HG02623 (cell line): Measurements from ENCODE around the gene FRG2B.
"Not testable (repeated sequence)": the region's sequence is repeated elsewhere in the genome, so short reads cannot be mapped to it uniquely, and the experiment has no call there.

Experiments
- ATAC-seq: cut with Tn5 transposase; IDR thresholded peaks from one replicate; pipeline ENCODE4 v1.9.1; 2021; ENCODE audit warnings: moderate library complexity; ENCODE audit not compliant: unreplicated experiment

FRG2B gene

DNA sequence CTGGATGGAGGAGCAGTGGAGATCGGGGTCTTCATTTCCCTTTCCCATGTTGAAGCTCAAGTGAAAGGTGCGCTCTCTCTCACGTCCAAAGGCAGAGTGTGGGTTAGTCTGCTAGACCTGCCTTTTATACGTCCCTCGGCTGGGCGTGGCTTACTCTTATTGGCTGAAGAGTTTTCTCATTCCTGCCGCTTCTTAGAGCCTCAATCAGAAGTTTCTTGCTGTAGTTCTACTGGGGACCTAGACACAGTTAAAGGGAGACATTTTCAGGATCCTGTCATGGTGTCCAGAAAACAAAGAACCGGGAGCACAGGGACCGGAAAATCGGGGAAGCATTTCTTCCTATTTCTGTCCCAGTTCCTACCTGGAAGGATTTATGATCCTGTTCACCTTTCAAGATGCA is at the start of gene FRG2B:
Gene FRG2B, minus strand, starts transcription at position 101 of the 400 bp plus-strand sequence. Its CDS starts 53 bp downstream, at position 48.
- ATAC-seq: not testable (repeated sequence)

DNA sequence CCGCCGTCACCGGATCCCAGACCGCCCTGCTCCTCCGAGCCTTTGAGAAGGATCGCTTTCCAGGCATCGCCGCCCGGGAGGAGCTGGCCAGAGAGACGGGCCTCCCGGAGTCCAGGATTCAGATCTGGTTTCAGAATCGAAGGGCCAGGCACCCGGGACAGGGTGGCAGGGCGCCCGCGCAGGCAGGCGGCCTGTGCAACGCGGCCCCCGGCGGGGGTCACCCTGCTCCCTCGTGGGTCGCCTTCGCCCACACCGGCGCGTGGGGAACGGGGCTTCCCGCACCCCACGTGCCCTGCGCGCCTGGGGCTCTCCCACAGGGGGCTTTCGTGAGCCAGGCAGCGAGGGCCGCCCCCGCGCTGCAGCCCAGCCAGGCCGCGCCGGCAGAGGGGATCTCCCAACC is 40.9 kb upstream of the FRG2B start:
- ATAC-seq: not testable (repeated sequence)

DNA sequence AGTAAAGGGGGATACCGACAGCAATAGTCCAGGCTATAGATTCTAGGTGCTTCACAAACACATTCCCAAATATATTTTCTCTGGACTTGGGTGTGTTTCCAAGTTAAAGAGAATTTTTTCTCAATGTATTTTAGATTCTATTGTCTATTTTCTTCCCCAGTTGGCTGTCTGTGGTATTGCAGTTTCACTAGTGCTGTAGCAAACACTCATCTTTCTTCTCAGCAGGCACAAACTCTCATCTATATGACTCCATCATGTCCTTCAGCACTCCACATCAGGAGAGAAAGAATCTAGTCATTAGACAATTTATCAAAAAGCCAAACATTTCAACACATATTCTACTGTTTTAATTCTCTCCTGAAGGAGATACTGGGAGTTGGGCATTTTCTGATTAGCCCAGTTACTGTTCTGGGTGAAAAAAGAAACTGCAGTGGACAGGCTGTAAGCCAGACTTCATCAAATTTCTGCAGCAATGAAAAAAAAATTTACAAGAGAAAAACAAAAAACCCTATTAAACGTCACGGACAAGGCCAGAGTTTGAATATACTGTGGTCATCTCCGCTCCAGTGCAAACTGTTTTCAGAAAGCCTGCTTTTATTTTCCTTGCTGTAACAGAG is 37.1 kb upstream of the FRG2B start:
- ATAC-seq: not testable (repeated sequence)

DNA sequence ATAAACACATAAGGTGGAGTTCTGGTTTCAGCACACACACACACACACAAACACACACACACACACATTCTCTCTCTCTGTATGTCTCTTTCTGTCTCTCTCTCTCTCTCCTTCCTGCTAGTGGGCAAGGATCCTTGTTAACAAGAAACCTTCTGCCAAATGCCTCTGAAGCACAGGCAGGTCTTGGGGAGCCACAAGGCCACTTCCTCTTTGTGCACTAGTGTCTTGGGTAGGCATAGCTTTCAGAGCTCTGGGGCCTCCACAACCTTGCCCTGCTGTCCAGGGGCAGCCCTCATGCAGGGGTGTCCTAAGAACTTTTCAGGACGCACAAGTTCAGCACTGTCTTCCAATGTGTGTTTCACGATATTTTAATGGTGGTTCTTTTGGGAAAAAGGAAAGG is 34.5 kb upstream of the FRG2B start:
- not testable (repeated sequence) for ATAC-seq

DNA sequence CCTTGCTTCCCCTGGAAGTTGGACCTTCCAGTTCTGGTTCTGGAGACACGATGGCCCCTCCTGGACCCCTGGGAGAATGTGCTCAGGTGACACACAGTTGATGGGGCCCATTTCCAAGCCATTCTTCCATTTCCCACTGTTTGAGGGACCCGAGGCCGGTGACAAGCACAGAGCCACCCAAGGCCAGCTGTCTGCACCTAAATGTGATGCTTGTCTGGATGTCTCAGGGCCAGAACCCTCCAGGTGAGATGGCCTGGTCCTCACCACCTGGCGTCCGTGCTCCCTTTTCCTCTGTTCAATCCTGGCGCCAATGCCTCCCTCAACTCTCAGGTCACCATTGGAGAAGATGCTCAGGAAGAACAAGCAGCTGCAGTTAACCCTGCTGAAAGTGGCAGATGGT is 33.9 kb upstream of the FRG2B start:
- ATAC-seq: not testable (repeated sequence)

DNA sequence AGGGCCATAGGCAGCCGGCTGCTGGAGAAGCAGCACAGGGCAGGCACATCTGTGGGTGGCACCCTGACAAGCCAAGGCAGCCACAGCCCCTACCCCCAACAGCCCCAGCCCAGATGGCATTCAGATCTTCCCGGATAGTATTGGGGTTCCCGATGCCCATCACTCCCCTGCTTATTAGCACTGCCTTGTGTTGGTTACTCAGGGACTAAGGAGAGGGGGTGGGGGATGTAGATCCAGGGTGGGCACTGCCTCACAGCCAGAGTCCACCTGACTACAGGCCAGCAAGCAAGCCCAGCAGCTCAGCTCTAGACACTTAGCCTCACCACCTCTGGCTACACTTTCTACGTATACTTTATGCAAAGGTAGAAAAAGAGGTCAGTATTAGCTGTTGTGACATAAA is 30.7 kb upstream of the FRG2B start:
- not testable (repeated sequence) for ATAC-seq

DNA sequence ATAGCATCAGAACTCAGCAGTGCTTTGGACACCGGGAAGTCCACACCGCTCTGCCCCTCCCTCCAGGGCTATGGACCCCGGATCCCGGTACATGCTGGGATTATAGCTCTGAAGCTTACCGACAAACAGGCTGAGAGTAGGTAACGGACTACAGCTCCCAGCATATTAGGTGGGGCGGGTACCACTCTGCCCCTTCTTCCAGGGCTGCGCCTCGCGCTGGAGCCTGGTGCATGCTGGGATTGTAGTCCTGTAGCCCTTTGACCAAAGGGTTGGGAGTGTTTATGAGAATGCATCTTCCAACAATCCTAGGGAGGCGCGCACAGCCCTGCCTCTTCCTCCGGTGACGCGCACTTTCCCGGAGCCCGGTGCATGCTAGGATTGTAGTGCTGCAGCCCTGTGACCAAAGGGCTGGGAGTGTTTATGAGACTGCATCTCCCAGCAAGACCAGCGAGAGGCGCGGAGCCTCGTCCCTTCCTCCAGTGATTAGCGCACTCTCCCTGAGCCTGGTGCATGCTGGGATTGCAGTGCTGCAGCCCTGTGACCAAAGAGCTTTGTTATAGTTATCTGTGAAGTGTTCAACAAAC is 22.4 kb upstream of the FRG2B start:
- not testable (repeated sequence) for ATAC-seq

DNA sequence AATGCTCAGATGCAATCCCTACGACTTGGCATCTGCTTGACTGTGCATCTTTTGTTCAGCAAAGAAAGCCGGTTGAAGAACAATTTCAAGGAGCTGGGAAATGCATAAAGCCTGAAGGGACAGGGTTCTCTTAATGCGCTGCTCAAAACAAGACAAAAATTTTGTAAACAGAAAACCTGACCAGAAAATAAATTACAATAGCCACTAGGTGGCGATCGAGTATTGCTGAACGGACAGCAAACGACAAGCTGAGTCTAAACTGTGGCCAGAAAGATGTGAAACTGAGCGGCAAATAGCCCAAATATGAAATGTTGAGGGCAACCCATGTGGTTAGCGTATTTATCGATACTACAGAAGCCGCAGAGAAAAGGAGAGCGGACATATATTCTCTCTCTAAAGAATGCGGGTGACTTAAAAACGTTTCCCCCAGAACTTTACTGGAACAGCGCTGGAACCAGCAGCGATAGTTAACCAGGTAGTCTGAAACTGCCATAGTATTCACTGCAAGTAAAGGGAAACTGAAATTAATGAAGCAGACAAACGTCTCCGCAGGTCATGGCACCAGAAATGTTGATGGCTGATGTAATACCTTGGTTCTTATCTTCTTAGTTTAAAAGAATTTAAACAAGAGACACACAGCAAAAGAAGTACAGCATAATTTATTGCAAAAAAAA is 20.6 kb upstream of the FRG2B start:
- peak; percentile 78 for ATAC-seq

DNA sequence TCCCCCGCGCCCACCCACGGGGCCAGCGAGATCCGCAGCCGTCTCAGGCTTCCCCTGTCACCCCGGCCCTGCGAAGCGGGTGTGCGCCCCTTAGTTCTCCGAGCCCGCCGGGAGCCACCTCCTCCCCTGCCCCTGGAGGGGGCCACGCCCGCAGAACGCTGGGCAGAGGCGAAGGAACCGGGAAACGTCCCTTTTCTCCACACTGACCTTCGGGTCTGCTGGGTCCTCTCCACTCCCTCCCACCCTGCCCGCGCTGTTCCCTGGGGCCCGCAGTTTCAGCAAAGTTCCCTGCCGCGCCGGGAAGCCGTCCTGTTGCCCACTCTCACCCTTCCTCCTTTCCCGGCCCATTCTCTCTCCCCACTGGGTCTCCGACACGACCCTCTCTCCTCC is 11.2 kb upstream of the FRG2B start:
- not testable (repeated sequence) for ATAC-seq

DNA sequence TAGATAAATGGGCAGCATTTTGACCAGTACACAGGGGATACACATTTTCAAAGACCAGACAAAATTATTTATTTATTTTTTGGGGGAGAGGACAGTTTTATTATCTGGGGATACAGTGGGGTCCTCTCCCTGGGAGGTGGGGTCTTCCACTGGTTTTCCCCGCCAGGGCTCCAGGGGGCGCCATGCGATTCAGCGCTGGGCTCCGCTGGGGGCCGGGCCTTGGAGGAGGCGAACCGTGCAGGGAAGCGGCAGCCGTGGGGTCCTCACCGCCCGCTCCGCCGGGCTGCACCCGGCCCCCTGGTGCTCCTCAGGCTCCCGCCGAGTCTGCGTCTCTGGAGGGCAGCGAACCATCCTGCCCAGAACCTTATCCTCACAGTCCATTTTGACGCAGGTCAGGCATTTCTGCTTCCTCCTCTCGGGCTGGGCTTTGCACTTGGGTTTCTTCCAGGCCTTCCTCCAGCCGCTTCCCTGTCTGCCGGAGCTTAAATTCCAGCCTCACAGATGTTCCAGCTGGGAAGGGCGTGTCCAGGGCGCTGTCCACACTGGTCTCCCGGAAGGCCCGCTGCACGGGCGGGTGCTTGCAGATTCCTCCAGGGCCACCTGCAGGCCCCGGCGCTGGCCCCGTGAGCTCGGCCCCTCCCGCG is 10.7 kb upstream of the FRG2B start:
- ATAC-seq: not testable (repeated sequence)

DNA sequence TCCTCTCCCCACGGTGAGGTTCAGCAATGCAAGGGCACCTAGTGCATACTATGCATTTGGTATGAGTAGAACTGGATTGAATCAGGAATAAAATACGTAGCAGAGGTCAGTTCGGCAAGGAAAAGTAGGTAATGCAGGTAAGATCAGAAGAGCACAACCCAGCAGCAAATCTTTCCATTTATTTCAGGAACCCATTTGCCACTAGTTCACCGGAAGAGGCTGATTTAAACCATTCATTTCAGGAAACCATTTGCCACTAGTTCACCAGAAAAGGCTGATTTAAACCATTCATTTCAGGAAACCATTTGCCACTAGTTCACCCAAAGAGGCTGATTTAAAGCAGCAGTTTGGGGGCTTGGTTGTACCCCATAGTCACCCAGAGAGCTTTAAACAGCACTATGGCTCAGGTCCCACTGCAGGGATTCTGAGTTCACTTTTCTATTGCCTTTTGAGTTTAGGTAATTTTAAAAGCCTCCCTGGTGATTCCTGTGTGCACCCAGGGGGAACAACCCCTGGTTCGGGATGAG is 4.2 kb upstream of the FRG2B start:
- not testable (repeated sequence) for ATAC-seq

DNA sequence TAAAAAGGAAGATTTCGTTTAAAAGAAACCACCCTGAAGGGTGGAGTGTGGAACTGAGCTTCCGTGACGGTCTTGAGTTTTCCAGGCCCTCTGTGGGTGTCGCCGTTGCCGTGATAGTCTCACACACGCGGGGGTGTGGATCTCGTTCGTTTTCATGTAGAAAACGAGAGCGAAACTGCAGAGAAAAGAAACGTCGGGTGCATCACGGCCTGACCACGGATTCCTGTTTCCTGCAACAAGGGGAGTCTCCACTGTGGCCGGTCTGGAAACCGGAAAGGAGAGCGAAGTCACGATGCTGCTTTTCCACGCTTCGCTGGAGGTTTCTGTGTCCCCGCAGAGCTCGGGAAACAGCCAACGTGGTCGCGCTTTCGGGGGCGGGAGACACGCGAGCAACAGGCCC is 4.1 kb downstream of the FRG2B start:
- not testable (repeated sequence) for ATAC-seq

DNA sequence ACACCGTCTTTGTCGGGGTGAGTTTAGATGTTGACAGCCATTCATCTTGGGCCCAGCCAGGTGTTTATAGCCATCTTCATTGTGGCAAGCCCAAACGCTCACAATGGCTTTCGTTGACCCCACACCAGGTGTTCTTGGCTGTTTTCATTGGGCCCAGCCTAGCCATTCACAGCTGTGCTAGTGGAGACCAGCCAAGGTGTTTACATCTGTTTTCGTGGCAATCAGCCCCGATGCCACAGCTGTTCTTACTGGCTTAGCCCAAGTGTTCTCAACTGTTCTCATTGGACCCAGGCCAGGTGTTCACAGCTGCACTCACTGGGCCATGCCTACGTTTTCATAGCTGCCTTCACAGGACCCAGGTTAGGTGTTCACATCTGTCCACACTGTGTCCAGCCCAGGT is 7.7 kb downstream of the FRG2B start:
- no peak for ATAC-seq

DNA sequence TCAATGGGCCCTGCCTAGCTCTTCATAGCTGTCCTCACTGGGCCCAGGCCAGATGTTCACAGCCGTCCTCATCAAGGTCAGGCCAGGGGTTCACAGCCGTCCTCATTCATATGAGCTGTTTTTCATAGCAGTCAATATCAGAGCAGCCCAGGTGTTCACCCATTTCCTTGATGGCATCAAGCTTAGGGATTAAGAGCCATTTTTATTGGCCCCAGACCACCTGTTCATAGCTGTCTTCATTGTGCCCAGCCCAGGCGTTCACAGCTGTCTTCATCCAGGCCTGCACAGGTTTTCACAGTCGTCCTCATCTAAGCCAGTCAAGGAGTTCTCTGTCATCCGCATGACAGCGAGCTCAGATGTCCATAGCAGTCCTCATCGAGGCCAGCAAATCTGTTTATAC is 9.4 kb downstream of the FRG2B start:
- no peak for ATAC-seq

DNA sequence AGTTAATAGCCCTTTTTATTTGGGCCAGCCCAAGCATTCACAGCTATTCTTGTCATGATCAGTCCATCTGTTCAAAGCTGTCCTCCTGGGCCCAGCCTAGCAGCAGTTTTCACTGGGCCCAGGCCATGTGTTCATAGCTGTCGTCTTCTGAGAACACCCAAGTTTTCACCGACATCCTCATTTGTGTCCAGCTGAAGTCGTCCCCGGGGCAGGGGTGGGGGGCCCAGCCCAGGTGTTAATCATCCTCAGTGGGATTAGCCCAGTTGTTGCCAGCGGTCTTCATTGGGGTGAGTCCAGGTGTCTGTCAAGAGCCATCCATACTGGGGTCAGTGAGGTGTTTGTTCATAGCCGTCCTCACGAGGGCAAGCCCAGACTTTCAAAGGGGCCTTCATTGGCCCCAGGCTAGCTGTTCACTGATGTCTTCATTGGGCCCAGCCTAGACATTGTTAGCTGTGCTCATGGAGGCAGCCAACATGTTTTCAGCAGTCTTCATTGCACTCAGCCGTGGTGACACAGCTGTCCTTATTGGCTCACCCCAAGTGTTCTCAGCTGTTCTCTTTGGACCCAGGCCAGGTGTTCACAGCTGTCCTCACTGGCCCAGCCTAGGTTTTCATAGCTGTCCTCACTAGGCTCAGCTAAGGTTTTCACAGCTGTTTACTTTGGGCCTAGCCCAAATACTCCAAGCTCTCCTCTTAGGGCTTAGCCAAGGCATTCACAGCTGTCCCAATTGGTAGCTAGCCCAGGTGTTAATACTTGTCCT is 10.0 kb downstream of the FRG2B start:
- ATAC-seq: no peak

DNA sequence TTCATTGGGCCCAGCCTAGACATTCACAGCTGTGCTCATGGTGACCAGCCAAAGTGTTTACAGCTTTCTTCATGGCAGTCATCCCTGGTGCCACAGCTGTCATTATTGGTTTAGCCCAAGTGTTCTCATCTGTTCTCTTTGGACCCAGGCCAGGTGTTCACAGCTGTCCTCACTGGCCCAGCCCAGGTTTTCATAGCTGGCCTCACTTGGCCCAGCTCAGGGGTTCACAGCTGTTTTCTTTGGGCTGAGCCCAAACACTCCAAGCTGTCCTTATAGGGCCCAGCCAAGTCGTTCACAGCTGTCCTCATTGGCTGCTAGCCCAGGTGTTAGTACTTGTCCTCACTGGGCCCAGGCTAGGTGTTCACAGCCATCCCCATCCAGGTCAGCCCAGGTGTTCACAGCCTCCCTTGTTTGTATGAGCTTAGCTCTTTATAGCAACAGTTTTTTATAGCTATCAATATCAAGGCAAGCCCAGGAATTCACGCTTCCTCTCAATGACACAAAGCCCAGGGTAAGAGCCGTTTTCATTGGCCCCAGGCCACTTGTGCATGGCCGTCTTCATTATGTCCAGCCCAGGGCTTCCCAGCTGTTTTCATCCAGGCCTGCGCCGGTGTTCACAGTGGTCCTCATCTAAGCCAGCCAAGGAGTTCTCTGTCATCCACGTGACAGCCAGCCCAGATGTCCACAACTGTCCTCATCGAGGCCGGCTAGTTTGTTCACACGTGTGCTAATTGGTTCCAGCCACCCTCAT is 11.6 kb downstream of the FRG2B start:
- no peak for ATAC-seq

DNA sequence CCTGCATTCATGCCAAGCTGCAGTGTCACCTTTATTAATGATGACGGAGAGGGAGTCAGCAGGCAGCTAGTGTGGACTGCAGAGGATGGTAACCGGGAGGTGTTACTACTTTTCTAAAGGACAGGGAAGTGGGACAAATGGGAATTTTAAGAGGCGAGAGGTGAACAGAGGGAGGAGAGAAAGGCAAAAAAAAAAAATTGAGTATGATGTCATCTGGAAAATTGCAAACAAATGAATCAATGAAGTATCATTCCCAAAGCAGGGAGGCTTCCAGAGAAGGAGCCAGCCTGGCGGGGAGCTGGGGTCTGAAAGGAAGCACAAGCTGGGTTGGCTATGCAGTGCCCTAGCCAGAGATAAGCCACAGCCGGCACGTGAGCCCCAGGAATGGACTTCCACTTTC is 12.9 kb downstream of the FRG2B start:
- no peak for ATAC-seq

DNA sequence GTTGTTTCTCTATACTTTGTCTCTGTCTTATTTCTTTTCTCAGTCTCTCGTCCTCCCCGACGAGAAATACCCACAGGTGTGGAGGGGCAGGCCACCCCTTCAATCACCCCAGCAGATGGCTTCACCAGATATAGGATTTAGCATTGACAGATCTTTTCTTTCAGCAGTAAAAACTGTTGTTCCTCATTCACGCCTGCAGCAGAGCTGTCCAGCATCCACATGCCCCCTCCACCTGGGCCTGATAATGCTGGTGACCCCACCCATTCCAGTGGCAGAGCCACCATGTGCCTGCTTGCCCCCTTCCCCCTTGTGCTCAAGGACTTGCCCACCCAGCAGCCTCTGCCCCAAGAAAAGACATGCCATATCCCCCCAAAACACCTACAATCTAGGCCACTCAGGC is 15.5 kb downstream of the FRG2B start:
- no peak for ATAC-seq

DNA sequence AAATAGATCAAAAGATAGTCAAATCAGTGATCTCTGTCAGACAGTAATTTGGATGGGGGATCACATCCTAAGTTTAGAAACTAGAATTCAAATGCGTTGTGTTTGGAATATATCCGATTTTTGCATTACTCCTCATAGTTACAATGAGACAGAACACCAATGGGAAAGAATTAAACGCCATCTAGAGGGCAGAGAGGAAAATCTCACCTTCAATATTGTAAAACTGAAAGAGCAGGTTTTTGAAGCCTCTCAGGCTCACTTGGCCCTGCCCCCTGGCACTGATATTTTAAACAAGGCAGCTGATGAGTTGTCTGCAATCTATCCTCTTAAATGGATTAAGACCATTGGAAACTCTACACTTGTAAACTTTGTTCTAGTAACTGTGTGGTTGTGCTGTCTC is 17.7 kb downstream of the FRG2B start:
- ATAC-seq: no peak

DNA sequence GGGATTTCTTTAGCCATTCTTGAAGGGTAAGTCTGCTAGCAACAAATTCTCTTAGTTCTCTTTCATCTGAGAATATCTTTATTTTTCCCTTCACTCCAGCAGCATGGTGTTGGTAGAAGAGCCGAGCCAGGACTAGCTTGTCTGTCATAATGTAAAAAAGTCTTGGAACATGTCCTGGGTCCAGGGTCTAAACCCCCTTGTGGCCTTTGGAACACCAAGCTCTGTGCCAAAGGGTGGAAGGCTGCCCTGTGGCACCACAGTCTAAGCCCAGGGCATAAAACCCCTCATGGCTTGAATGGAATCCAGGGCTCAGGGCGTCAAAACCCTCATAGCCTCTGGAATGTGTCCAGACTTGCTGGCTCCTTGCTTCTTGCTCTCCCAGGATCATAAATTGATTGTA is 23.2 kb downstream of the FRG2B start:
- ATAC-seq: not testable (repeated sequence)
